SK-N-SH (cell line): ENCODE data around the gene PLEKHM2.

ENCODE experiments used
- CTCF ChIP-seq: fragments of 200-600 bp; sonication (generic); IDR thresholded peaks from 2 replicates; pipeline ENCODE4 v1.6.1; 2017; ENCODE audit warnings: antibody characterized with exemption, mild to moderate bottlenecking, moderate library complexity
- EZH2phosphoT487 ChIP-seq: fragments of 200-600 bp; sonication (generic); IDR thresholded peaks from 2 replicates; pipeline ENCODE4 v1.6.1; 2017; ENCODE audit warnings: low read depth, mixed run types, mild to moderate bottlenecking, antibody characterized with exemption, moderate library complexity, borderline replicate concordance
- GATA2 ChIP-seq: sonication (generic); formaldehyde crosslinking; IDR thresholded peaks from 2 replicates; pipeline ENCODE4 v1.5.0; 2020; ENCODE audit warnings: mild to moderate bottlenecking, missing genetic modification reagents
- MAX ChIP-seq: IDR thresholded peaks from 2 replicates; pipeline ENCODE4 v1.4.0; 2012; ENCODE audit warnings: low read depth
- MXI1 ChIP-seq: IDR thresholded peaks from 2 replicates; pipeline ENCODE4 v1.6.1; 2012; ENCODE audit warnings: mild to moderate bottlenecking, low read depth, low read length, improper control_type of control experiment
- NRF1 ChIP-seq: IDR thresholded peaks from 2 replicates; pipeline ENCODE4 v1.6.1; 2012; ENCODE audit warnings: low read depth, mild to moderate bottlenecking, low read length

- TF ChIP-seq CTCF (no peak), GATA2 (CRISPR knock-in tag) (no peak), MXI1 (no peak), NRF1 (no peak), MAX (0 out of 2 replicates have a peak, but pooled peaks have one; percentile 55), EZH2phosphoT487 (no peak)
Measured at GRCh38 chr1:15680131-15680530, 4.0 kb upstream of the PLEKHM2 start.
